ENCODE measurements around the gene TOM1L2.

TOM1L2 gene

DNA sequence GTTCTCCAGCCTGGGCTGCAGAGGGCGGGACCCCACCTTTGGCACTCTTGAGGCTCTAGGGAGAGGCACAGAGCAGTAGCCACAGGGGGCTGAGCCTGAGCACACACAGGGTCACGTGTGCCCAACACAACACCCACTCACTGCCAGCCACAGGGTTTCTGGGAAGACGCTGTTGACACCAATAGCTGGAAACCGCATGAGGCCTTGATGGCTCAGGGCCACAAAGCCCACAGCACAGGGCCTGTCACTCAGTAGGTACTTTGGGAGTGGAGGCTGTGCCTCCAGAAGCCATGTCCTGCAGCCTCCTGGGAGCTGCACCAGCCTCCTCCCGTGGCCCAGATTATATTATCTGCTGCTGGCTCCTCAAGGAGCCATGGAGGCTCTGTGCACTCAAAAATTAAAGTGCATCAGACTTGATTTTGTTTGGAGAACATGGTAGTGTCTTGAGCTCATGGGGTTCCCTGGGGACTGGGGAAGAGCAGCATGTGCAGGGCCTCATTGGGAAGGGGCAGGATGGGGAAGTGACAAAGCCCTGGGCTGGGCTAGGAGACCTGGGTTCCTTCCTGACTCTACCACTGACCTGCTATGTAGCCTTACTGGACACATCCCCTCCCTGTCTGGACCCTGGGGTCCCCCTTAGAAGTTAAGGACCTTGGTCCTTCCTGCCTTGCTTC is 122.9 kb downstream of the TOM1L2 start:
- DNase-seq (ENCODE audit: low spot score): no peak

DNA sequence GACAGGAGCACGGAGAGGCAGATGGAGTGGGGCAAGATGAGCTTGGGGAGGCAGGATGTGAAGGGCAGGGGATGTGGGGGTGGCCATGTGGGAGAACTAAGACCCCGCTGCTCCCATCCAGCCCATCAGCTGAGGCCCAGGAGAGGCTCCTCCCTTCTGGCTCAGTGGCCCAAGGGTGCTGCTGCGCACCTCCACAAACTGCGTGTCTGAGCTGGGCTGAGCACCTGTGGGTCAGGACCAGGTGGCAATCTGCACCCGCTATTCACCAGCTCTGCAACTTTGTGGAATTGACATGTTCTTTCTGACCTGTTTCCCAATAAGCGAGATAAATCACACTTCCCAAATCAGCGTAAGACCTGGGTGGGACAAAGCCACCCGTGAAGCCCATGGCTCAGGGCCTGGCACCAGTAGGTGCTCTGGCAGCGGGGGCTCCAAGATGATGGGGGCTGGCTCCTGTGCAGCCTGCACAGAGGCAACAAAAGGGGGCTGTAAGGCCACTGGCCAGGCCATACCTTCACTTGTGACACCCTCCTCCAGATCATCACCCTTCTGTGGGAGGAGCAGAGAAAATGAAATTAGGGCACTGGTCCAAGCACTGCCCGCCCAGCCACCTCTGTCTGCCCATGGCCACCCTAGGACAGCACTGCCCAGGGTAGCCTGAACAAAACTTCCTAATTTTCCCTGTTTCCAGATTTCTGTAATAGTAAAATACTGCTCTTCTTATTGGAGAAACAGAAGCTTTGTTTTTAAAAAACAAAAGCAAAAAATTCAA is 123.7 kb downstream of the TOM1L2 start:
- no peak for DNase-seq (ENCODE audit: low spot score)

DNA sequence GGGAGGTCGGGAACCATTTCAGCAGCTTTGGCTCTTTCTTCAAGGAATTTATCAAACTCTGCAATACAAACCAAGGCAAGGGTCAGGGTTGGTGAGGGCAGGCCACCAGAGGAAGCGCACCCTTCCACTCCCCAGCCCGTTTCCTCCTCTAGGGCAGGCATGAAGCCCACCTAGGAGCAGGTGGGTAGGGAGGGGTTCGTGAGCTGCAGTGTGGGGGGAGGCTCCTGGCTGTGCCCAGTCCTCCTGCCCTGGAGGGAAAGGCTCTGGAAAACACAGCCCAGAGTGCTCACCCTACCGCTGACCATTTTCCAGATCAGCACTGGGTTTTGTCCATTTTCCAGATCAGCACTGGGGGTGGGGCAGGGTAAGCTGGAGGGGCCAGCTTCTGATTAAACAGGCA is 124.5 kb downstream of the TOM1L2 start:
- no peak for DNase-seq (ENCODE audit: low spot score)

DNA sequence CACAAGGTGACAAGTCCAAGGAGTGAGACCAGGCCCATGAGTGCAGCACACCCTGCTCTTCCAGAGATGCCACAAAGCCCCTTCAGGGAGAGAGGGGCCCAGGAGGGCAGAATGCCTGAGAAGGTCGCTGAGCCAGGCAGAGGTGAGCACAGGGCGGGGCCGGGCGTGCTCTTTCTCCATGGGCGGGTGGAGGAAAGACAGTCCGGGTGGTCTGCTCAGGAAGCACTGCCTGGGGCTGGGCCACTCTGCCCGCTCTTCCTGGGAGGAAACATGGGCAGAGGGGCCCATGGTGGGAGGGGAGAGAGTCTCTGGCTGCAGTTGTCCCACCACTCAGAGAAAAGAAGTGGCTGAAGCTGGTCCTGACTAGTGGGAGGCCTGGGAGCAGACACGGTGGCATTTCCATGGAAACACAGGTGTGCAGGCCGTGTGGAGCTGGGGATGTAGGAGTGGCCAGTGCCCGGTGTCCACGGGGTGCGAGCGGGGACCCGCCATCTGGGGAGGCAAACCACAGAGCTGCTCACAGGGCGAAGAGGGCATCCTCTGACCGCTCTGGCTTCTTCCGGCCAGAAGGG is 125.0 kb downstream of the TOM1L2 start:
- no peak for DNase-seq (ENCODE audit: low spot score)

DNA sequence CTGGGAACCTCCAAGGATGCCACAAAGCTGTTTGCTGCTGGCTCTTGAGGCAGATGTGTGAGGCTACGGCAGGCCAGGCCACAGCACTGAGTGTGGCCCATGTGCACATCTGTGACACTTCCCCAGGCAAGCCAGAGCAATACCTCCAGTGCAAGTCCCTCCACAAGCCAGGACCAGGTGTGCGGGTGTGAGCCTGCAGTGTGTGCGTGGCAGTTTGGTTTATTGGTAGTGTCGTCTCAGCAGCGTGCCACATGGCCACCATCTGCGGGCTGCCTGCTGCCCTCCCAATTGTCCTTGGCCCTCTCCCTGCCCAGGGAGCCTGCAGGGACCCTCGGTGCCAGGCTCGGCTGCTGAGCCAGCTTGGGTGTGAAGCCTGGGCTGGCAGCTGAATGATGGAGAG is 125.6 kb downstream of the TOM1L2 start:
- DNase-seq (ENCODE audit: low spot score): no peak

DNA sequence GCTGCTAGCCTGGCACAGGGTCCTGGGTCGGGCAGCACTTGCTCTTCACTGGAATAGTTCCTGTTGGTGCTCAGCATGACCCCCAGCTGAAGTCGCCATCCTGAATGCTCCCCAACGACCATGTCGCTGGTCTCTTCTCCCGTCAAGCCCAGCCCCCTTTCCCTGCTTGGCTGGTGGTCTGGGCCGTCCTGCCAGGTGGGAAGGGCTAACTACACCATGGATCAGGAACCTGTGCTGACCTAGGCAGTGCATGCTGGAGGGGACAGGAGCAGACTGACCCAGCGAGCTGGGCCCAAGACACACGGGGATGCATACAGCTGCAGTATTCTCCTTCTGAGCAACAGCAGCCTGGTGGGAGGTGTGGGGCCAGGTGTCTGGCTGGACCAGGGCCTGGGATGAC is 126.2 kb downstream of the TOM1L2 start:
- no peak for DNase-seq (ENCODE audit: low spot score)

DNA sequence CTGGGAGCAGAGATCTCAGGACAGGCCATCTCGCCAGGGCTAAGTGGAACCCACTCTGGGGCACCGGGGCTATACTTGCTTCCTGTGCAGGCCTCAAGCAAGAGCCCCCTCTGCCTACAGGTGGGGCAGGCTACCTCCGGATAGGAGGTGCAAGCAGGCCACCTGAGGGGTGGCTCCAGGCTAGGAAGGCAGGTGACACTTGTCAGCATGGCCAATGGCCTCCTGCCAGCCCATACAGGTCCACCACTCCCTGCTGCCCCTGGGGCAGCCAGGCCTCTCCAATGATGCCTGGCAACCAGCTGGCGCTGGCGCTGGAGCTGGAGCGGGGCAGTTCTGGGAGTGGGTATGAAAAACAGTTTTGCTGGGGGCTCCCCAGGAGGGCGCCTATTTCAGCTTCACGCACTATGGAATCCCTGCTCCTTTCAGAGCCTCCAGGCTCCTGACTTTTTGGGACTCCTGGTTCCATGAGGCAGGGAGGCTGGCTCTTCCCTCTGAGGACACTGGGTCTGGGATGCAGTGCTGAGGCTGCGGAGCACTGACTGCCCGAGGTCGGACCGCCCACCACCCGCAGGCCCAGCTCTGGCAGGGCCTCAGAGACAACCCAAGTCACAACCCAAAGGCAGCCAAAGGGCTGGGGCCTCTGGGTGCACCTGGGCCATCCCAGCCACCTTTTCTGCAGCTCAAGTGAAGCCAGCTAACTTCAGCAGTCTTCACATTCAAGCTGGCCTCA is 127.0 kb downstream of the TOM1L2 start:
- DNase-seq (ENCODE audit: low spot score): no peak

DNA sequence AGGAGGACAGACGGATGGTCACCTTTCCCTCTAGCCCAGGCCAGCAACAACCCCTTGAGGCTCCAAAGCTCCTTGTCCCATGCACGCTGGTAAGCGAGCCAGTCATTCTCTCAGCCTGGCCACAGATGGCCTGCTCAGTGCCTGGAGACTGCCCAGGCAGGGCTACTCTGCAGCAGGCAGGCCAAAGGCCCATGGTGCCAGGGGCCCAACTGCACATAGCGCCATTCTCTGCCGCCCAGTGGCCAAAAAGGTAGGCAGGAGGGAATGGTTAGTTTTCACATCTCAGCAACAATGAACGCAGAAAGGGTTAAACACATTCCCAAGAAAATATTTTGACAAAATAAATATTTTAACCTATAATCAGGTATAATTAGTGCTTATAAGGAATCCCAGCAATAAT is 127.7 kb downstream of the TOM1L2 start:
- DNase-seq (ENCODE audit: low spot score): no peak

DNA sequence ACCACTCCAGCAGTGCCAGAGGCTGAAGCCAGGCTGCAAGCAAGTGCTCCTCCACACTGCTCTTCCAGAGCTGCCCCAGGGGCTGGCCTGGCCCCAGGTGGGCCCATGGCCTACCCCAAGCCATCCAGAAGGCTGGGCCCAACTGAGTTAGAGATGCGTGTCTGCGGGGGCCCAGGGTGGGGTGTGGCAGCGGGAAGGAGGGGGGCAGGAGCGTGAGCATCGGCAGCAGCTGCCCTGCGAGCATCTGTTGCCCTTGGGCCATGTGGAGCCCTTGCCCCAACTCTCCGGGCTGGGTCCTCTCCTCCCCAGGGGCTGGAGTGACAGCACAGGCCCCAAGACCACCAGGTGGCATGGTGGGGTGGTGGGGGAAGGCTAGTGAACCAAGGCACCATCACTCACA is 128.1 kb downstream of the TOM1L2 start:
- no peak for DNase-seq (ENCODE audit: low spot score)

DNA sequence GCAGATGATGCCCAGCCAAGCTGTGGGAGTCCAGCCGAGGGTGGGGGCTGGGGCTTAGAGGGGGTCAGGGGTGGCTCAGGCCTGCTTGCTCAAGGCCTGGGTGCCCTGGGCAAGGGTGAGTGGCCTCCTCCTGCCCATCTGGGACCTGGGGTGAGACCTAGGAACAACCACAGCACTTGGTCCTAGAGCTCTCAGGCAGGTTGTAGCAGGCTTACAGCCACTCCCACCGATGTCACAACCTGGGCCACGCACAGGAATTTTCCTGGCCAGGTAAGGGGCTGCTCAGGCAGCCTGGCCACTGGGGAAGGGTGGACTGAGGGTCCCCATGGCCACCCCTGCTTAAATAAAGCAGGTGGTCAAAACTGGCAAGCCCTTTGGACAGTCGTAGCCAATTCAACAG is 129.1 kb downstream of the TOM1L2 start:
- DNase-seq (ENCODE audit: low spot score): no peak

DNA sequence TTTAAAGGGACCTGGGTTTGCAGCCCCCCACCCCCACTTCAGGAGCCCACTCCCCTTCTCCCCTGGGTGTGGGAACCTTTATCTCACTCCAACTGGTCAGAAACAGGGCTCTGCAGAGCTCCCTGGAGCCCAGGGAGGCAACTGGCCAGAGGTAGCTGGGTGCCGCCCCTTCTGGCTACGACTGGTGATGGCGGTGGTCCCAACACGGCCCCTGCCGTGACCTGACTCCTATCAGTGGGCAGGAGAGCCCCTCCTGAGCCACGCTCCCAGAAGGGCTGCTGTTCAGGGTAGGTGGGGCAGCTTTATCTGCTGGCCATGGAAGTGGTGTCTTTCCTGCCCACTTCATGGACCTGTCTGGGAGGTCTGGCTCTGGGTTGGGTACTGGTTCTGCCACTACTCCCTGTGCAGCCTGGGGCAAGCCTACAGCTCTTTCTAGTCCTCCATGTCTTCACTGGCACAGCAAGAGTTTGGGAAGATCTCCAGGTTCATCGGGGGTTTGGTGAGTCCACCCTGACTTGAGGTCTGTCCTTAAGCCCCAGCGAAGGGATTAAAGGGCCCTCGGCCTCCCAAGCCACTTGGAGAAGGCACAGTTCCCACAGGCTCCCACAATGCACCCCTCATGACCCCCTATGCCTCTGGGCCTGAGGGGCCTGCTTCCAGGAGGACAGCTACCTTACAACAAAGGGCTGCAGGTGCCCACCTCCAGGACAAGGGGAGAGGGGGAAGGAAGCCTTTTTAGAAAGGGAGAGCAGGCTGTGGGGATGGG is 129.9 kb downstream of the TOM1L2 start:
- DNase-seq (ENCODE audit: low spot score): no peak

DNA sequence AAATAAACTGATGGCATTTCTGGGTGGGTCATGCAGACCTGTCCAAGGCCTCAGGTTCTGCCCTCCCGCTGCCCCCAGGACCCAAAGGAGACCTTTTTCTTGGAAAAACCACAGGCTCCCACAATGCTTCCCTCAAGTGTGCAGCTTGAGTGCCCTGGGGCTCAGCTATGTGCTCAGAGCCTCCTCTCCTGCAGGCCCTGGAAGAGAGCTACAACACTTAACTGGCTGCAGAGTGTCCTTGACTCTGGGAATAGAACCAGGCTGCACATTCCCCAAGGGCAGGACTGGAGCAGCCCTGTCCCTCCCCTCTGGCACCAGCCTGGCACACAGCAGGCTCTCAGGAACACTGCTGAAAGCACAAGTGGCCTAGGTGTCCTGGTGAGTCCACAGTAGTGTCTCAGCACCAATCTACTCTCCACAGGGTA is 130.6 kb downstream of the TOM1L2 start:
- DNase-seq (ENCODE audit: low spot score): no peak

DNA sequence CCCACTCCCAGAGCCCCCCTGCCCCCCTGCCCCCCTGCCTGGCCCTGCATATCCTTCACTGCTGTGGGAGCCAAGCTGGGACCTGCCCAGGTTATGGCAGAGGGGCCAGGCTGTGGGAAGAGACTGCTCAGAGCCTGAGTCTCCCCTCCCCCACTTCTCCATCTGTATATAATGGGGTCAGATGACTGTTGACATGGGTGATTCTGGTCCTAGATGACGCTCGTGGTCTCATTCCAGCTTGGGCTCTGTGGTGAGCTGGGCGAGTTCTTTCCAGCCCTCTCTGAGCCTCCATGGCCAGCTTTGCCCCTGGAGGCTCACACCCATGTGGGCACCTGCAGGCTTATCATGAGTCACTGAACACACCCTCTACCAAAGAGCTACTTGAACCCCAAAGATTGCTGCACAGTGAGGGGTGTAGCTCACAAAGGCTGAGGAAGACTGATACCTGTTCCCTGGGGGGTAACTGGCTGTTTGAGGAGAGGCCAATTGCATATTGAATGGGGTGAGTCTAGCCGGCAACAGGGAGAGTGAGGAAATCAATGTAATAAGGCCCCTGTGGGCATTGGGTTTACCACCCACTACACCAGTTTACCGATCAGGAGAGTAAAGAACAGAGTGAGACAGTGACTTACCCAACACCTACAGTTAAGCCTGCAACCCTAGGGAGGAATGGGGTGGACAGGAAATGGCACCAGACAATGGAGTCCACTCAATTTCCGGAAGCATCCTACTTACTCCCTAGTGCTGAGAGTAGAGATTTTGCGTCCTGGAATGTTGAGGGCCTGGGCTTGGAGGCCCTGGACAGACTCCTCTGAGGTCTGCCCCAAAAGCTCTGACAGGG is 131.2 kb downstream of the TOM1L2 start:
- no peak for DNase-seq (ENCODE audit: low spot score)

DNA sequence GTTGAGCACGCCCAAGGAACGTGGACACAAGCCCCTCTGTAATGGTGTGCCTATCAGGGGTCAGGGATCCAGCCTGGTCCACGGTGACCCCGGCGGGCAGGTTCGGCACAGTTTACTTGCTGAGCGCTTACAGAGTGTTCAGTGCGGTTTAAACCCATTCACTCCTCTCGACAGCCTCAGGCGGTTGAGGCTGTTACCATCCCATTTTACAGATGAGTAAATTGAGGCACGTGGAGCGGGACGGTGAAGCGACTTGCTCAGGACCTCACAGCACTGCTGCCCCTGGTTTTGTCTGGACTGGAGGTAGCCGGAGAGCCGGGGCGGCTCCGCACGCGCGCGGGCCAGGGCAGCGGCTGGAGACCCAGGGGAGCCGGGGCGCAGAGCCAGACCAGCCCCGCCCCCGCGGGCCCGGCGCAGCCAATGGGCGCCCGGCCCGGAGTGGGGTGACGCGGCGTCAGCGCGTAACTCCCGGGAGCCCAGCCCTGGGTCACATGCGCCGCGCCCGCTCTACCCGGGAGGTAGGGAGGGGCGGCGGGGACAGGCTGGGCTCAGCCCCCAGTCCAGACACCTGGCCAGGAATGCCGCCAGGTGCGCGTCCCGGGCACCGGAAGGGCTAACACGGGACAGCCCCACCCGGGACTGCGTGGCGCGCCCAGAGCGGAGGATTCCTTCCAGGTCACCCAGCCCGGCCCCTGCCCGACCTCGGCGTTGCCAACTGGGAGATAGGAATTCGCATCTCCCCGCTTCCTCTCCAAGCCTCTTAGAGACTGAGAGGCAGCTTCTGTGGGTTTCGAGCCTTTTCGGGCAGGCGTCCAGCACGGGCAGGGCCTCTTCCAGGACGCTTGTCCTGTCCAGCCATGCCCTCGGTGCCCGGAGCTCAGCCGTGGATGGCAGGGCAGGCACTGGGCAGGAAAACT is 132.2 kb downstream of the TOM1L2 start:
- peak; percentile 81 for DNase-seq (ENCODE audit: low spot score)

DNA sequence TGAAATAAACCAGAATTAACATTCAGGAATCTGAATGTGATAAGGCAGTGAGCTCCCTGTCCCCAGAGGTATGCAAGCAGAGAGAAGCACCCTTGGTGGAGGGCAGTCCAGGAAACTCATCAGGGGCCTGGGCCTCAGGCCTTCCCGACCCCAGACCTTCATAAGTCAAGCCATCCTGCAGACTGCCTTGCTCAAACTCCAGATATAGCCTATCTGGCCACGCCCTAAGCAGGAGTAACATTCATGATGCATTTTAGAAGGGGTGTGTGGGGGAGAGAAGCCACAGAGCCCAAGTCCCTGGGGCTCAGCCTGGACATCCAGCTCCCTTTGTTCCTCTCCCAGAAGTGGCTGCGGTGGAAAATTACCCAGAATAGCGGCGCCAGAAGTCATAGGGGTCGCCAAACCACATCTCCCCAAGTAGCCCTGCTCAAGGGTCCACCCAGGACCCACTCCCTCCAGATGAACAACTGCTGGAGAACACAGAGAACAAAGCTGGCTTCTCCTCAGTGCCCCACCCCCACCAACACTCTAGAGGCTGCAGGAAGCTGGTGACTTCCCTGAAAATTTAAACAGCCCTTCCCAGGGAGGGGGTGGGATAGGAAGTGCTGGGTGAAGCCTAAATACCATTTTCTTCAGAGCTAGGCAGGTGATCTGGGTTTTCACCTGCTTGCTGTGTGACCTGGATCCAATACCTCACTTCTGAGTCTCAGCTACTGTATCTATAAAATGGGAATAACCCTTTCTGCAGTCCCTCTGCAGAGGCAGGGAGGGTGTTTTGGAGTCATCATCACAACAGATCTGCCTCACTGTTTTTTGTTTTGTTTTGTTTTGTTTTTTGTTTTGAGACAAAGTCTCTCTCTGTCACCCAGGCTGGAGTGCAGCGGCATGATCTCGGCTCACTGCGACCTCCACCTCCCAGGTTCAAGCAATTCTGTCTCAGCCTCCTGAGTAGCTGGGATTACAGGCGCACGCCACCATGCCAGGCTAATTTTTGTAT is 133.9 kb downstream of the TOM1L2 start:
- no peak for DNase-seq (ENCODE audit: low spot score)

DNA sequence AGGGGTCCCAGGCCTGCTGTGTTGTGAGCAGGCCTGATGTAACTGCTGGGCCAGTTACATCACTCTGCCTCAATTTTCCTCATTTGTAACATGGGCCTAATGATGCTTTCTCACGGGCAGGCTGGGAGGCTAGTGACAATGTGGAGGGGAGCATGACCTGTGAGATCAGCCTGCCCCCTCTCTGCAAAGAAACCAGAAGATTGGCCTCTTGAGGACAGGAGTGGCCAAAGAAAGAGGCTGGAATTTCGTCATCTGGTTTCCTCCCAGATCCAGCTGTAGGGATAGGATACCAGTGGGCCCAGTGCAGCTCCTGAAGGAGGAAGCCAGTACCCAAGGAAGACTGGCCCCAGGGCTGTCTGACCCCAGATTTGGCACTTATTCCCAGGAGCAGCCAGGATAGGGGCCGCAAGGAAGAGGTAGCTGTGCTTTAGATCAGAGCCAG is 134.8 kb downstream of the TOM1L2 start:
- no peak for DNase-seq (ENCODE audit: low spot score)

DNA sequence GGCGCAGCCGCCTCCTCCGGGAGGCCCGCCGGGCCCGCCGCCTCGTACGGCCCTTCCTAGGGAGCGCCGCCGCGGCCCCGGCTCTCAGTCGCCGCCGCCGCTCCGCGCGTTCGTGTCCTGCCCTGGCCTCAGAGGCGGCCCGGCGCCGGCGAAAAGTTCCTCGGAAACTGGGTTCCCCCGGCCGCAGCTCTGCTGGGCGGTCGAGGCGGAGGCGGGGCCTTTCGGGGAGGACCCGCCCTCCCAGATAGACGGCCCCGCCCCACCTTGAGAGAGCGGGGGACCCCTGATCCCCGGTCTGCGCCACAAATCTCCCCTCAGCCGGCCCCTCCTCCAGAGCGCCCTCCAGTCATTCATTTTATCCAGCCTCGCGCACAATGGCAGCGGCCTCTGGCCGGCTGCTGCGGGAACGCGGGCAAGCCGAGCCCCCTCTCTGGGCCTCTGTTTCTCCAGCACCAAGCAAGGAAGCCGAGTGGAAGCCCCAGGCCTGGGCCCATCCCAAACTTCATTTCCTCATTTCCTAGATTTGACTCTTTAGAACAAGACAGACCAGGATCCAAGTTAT is 135.3 kb downstream of the TOM1L2 start, which contains the start of gene SREBF1:
TSS of gene SREBF1 (minus strand) at position 169 of the 562 bp plus-strand sequence. CDS start 169 bp downstream, outside the sequence.
- DNase-seq (ENCODE audit: low spot score): no peak

DNA sequence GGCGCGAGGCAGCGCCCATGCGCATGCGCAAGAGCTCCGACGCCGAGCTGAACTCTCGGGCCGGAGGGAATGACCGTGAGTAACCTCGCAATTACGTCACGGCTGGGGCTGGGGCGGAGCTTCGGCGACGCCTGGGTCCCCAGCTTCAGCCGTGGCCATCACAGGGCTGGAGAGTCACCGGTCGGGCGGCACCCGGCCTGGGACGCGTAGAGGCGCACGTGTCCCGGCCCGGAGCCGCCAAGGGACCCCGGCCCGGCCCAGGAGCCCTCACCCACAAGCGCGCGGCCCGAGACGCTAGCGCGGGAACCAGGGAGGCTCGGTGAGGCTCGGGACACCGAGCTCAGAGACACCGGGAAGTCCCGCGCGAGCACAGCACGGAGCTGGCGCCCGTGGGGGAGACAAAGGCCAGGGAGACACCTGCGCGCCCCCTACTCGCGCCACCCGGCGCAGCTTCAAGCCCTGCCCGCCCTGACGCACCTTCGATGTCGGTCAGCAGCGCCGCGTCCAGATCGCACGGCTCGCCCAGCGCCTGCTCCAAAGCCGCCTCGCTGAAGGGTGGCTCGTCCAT is 135.9 kb downstream of the TOM1L2 start:
- DNase-seq (ENCODE audit: low spot score): peak; percentile 97
